Progenitor cell of endocrine pancreas (in vitro differentiated cells): ENCODE measurements around the gene OSBPL8. TPM values are rescaled to one million over a fixed set of nuclear protein-coding genes. Genes with fewer than 3 reads are reported as not detected.
A peak's percentile ranks its signal among the peaks of the same experiment; 100 is the strongest.

Experiments used
- DNase-seq: peaks from one replicate; pipeline ENCODE4 v3.0.0; 2021; ENCODE audit warnings: low spot score; ENCODE audit not compliant: unreplicated experiment
- H3K27ac Mint-ChIP-seq: 2 replicates; pipeline ENCODE4 v1.8.0; 2021; ENCODE audit warnings: mild to moderate bottlenecking, moderate library complexity, mixed read lengths
- H3K27me3 Mint-ChIP-seq: 2 replicates; pipeline ENCODE4 v1.8.0; 2021; ENCODE audit warnings: mixed read lengths
- H3K36me3 Mint-ChIP-seq: 2 replicates; pipeline ENCODE4 v1.8.0; 2022; ENCODE audit warnings: mixed read lengths; ENCODE audit not compliant: insufficient read depth
- H3K4me1 Mint-ChIP-seq: 2 replicates; pipeline ENCODE4 v1.8.0; 2021; ENCODE audit warnings: low read depth, mixed read lengths
- H3K4me3 Mint-ChIP-seq: 2 replicates; pipeline ENCODE4 v1.8.0; 2021; ENCODE audit warnings: low read depth, mild to moderate bottlenecking, moderate library complexity, mixed read lengths
- H3K9me3 Mint-ChIP-seq: 2 replicates; pipeline ENCODE4 v1.8.0; 2021; ENCODE audit warnings: low read depth, mixed read lengths
- CTCF ChIP-seq: fragments of 200-600 bp; sonication (generic); IDR thresholded peaks from one replicate; pipeline ENCODE4 v1.5.0; 2021; ENCODE audit warnings: antibody characterized with exemption, mild to moderate bottlenecking; ENCODE audit not compliant: unreplicated experiment
- total RNA-seq: library from RNA; stranded (reverse); gene quantifications from 2 replicates; pipeline ENCODE4 v1.2.1, GENCODE V29; 2021

The OSBPL8 gene
- total RNA-seq, 1 donor from 2014 or later: 65.3 TPM

GRCh38 chr12:76590131-76590530 is 30.6 kb upstream of the OSBPL8 start:
- Mint-ChIP-seq H3K9me3 (no peaks in the 10 kb centered on the region), H3K27me3 (no peaks in the 10 kb centered on the region), H3K4me1 (no peaks in the 10 kb centered on the region), H3K36me3 (no peaks in the 10 kb centered on the region), H3K4me3 (no peak overlapping the region), H3K27ac (no peak overlapping the region)
- no peak for DNase-seq
- TF ChIP-seq CTCF: no peak

- Mint-ChIP-seq H3K4me1 (no peaks in the 10 kb centered on the region), H3K4me3 (no peak overlapping the region), H3K27ac (no peak overlapping the region), H3K27me3 (no peaks in the 10 kb centered on the region), H3K36me3 (no peaks in the 10 kb centered on the region), H3K9me3 (no peaks in the 10 kb centered on the region)
- no peak for DNase-seq
- TF ChIP-seq CTCF: no peak
These were observed 29.5 kb upstream of the OSBPL8 start for GRCh38 chr12:76588881-76589565.

- Mint-ChIP-seq H3K27me3 (no peaks in the 10 kb centered on the region), H3K4me3 (no peak overlapping the region), H3K4me1 (no peaks in the 10 kb centered on the region), H3K9me3 (no peaks in the 10 kb centered on the region), H3K27ac (no peak overlapping the region), H3K36me3 (no peaks in the 10 kb centered on the region)
- DNase-seq: no peak
- TF ChIP-seq CTCF: no peak
These were observed 28.0 kb upstream of the OSBPL8 start for GRCh38 chr12:76587428-76588178.

- no peaks in the 10 kb centered on the region for H3K9me3 Mint-ChIP-seq
- H3K4me1 Mint-ChIP-seq: no peaks in the 10 kb centered on the region
- H3K36me3 Mint-ChIP-seq: no peaks in the 10 kb centered on the region
- DNase-seq: no peak
- H3K27ac Mint-ChIP-seq: no peak overlapping the region
- peak; percentile 67 for TF ChIP-seq CTCF
- H3K4me3 Mint-ChIP-seq: no peak overlapping the region
- no peaks in the 10 kb centered on the region for H3K27me3 Mint-ChIP-seq
These were observed 27.3 kb upstream of the OSBPL8 start for GRCh38 chr12:76586764-76587395.

- Mint-ChIP-seq H3K4me3 (no peak overlapping the region), H3K27me3 (no peaks in the 10 kb centered on the region), H3K9me3 (no peaks in the 10 kb centered on the region), H3K4me1 (no peaks in the 10 kb centered on the region), H3K36me3 (no peaks in the 10 kb centered on the region), H3K27ac (no peak overlapping the region)
- no peak for DNase-seq
- no peak for TF ChIP-seq CTCF
These were observed 23.7 kb upstream of the OSBPL8 start for GRCh38 chr12:76583301-76583700.
